Measurements from ENCODE around the gene RAB20.
A peak's percentile ranks its signal among the peaks of the same experiment; 100 is the strongest.
"Not testable (repeated sequence)": the region's sequence is repeated elsewhere in the genome, so short reads cannot be mapped to it uniquely, and the experiment has no call there.

Gene RAB20

GRCh38 chr13:110554946-110555345 lies 6.6 kb downstream of the RAB20 start:
- DNase-seq (ENCODE audit: low read depth in 2 of 2): no peak

DNA sequence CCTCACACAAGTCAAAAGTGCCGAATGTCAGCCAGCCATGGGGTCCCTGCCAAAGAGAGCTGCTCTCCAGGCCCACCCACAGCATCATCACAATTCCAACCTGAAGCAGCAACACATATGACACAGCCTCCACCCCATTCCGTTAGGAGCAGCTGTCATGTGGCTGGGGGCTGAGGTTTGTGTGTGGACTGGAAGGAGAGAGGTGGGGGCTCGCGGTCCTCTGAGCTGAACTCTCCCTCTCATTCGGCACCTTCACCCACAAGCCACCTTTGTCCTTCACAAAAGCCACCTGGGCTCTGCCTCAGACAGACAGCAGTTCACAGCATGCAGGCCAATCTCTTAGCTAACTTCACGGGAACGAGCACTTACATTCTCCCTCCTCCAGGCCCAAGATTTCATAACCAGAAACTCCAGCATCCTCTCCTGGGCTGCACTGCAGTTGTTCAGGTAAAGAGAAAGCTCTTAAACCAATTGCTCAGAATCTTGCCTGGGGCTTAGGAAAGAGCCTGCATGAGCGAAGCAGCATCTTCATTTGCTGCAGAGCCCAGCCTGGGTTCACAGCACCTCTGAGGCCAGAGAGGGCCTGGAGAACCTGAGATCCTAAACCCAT lies 7.2 kb downstream of the RAB20 start:
- no peak for DNase-seq (ENCODE audit: low read depth in 2 of 2)

DNA sequence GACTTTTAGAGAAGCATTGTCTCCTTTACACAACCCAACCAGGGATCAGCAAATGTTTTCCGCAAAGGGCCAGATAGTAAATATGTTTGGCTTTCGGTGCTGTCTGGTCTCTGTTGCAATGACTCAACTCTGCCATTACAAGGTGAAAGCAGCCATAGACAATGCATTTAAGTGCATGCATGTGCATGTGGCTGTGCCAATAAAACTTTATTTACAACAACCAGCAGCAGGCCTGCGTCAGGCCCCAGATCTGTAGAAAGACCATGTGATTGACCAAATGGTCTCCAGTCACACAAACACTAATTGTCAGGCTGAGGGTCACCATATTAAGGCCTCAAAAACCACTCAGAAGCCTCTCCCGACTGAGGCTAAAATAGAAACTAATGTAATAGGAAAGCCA lies 8.1 kb downstream of the RAB20 start:
- no peak for DNase-seq (ENCODE audit: low read depth in 2 of 2)

DNA sequence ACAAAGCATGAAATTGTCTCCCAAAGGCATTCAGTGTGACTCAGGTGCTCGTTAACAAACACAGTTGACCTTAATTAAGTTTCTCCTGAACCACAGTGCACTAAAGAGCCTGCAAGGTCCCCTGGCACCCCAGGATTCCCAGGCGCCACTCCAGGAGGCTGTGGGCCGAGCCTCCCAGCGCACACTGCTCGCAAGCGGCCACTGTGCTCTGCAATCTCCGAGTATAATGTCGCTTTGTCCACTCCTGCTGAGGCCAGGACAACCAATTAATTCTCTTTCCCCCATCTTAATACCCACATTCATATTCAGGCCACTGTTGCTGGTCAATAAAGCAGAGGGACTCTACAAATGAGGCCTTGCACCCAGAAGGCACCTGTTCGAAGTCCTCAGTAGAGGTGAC lies 8.8 kb downstream of the RAB20 start:
- no peak for DNase-seq (ENCODE audit: low read depth in 2 of 2)

GRCh38 chr13:110551284-110551683 lies 10.2 kb downstream of the RAB20 start:
- no peak for DNase-seq (ENCODE audit: low read depth in 2 of 2)

DNA sequence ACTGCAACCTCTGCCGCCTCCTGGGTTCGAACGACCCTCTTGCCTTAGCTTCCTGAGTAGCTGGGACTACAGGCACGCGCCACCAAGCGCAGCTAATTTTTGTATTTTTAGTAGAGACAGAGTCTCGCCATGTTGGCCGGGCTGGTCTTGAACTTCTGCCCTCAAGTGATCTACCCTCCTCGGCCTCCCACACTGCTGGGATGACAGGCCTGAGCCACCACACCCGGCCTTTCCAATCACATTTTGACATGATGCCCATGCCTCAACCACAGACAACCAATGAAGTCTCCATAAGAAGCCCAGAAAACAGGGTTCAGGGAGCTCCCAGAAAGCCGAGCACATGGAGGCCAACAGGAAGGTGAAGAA lies 11.7 kb downstream of the RAB20 start:
- DNase-seq (ENCODE audit: low read depth in 2 of 2): no peak

- no peak for DNase-seq (ENCODE audit: low read depth in 2 of 2)
Observed at GRCh38 chr13:110548891-110549794, 12.4 kb downstream of the RAB20 start.

DNA sequence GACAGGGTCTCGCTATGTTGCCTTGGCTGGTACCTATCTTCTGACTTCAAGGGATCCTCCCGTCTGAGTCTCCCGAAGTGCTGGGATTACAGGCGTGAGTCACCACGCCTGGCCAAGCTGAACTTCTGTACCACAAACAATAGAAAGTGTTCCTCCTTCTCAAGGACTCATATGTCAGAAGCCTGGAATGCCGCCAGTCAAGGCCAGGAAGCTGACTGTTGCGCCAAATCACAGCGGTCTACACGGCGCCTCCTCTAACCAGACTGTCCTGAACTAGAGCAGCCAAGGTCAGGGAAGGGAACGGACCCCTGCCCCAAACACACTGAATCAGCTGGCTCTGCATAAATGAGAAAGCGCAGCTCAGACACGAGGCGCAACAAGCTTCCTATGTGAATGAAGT lies 14.6 kb downstream of the RAB20 start:
- DNase-seq (ENCODE audit: low read depth in 2 of 2): peak; percentile 63 to 71

- DNase-seq (ENCODE audit: low read depth in 2 of 2): no peak
Observed at GRCh38 chr13:110546378-110546777, 15.1 kb downstream of the RAB20 start.

GRCh38 chr13:110542169-110542796 lies 19.2 kb downstream of the RAB20 start:
- DNase-seq (ENCODE audit: low read depth in 2 of 2): no peak

DNA sequence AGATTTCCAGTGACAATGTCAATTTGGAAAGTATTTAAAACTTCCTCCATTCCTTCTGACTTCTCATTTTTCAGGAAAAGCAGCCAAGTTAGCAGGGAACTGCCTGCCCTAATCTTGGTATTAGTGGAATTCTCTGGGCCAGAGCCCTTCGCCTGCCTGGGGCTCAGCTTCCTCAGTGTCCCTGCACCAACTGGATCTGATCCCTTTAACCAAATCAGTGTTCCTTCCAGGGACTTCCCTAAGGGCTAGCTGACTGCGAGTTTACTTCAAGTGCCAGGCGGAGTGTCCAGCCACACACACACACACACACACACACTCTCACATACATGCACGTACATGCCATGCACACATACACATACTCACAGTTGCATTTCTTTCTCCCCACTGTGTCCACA lies 20.0 kb downstream of the RAB20 start:
- DNase-seq (ENCODE audit: low read depth in 2 of 2): no peak

DNA sequence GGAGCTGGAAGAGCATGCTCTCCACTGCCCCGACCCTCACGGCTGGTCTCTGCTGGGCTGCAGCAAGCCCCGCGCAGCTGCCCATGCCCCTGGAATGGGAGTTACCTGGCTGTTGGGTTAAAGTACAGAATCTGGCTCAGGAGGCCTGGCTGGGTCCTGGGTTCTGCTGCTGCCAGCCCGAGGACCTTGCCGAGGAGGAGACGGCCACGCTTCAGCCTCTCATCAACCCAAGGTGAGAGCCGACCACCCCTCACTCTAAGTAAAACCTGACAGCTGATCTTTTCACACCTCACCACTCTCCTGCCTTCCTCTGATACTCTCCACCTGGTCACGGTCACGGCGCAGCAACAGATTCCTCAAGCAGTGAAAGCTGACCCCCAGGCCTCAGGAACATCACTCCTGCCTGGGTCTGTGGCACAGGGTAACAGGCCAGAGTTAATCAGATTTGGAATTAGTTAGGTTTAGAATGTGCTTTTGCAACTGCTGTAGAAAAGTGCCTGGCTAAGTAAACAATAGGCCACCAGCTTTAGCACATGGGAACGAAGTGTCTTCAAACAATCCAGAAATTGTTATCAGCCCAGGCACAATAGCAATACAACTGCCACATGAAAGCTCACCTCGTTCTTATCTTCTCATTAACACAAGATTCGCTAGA lies 20.5 kb downstream of the RAB20 start:
- DNase-seq (ENCODE audit: low read depth in 2 of 2): no peak

DNA sequence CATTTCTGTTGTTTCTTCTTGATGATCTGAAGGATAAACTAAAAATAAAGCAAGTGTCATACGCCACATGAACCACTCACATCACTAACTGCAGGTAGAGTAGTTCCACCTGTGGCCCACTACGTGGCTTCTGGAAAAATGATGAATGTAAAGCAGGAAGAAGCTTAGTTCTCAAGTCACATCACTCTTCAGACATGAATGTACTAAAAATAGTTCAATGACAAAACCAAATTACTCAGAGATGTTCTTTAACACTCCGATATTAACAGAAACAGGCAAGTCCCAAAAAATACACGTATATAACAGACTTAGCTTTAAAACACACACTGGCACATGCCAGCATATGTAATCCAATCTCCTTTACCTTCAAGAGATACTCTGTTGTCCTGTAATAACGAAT lies 21.6 kb downstream of the RAB20 start:
- no peak for DNase-seq (ENCODE audit: low read depth in 2 of 2)

DNA sequence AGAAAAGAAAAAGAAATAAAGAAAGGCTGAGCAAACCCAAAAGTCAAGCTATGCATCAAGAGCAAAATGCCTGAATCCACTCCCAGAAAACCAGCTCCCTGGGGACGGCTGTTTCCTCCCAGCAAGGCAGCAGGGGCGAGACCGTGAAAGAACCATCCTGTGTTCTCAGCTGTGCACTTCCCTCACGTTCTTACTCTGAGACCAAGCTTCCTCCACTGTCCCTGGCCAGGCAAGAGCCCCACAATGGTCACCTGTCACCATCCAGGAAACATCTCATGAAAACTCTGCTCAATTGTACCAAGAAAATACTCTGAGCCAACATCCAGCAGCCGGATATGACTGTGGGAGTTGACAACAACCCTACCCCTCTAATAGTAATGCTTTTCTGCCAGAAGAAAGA lies 22.9 kb downstream of the RAB20 start:
- no peak for DNase-seq (ENCODE audit: low read depth in 2 of 2)

DNA sequence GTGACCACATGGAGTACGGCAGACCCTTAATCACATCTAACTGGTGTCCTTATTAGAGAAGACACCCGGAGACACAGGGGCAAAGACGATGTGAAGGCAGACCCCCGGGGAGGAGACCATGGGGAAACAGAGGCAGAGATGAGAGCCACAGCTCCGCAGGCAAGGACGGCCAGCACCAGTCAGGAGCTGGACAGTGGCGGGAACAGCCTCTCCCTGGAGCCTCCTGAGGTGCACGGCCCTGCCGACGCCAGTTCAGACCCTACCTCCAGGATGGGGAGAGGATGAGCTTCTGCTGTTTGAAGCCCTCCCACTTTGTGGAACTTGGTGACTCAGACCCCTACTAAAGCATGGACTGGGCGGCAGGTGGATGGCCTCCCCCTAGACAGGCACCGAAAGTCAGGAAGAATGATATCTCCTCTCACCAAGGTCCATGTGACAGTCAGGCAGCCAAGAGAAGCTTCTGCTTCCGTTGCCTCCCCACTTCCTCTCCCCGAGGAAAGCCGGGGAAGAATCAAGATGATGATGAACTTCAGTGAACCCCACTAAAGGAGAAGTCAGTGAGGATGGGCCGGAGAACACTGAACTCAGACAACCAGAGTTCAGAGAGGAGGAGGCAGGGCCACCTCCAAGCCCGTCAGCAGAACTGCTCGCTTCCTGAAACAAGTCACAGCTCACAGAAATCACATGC lies 25.4 kb downstream of the RAB20 start:
- DNase-seq (ENCODE audit: low read depth in 2 of 2): no peak

DNA sequence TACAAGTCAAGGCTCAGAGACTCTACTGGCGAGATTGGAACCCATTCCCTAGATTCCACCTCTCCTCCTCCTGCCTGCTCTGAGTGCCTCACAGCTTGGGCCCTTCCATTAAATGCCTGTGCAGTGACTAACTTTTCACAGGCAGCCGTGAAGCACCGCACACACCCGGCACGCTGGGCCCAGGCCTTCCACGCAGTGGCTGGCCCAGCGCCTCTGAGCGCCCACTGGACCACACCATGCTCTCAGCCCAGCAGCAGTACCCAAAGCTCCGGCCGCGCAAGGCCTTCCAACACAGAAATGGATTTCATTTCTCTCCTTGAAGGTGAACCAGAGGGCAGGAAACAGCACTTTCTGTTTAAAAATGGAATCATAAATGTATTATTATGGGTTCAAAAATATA lies 26.0 kb downstream of the RAB20 start:
- no peak for DNase-seq (ENCODE audit: low read depth in 2 of 2)

GRCh38 chr13:110533771-110534670 lies 27.5 kb downstream of the RAB20 start:
- no peak for DNase-seq (ENCODE audit: low read depth in 2 of 2)

GRCh38 chr13:110532258-110532657 lies 29.3 kb downstream of the RAB20 start:
- DNase-seq (ENCODE audit: low read depth in 2 of 2): not testable (repeated sequence)

DNA sequence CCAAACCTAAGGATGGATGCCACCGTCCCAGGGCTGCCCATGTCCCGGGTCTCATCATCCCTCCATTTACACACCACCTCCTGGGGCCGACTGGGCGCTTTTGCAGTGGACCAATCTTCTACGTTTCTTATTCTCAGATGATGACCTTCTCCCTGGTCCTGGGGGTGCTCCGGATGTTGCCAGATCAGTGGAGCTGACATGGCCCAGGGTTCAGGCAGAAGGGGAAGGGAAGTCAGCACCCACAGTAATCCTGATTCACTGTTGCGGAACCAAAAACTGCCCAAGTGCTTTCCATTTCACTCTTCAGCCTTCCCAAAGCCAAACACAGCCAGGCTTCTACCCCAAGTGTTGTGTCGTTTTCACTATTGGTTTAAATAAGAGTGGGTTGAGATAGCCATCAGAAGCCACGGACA lies 29.8 kb downstream of the RAB20 start:
- DNase-seq (ENCODE audit: low read depth in 2 of 2): no peak

DNA sequence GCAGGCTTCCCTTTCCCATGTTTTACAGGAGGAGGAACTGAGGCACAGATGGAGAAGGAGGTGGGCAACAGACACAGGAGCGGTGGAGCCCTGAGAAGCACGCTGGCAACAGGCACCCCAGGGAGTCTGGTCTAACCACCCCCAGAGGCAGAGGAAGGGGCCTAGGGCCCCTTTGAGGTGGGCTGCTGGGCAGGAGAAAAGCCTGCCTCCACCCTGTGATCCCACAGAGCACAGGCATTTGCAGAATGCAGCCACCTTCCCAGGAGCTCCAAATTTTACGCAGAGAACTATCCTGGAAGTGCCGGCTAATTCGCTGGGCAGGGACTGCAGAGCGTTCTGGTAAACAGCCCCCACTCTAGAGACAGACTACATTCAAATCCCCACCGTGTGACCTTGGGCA lies 30.4 kb downstream of the RAB20 start:
- DNase-seq (ENCODE audit: low read depth in 2 of 2): no peak

Data from fibroblast of skin of left quadriceps (primary cell).